GM12892 (cell line): Measurements from ENCODE around the gene DLAT.

Experiments
- POLR2A ChIP-seq: IDR thresholded peaks from 2 replicates; pipeline ENCODE4 v1.6.1; 2011; ENCODE audit warnings: low read depth, low read length, control low read depth
- POLR2AphosphoS5 ChIP-seq: IDR thresholded peaks from 2 replicates; pipeline ENCODE4 v1.6.1; 2011; ENCODE audit warnings: low read depth, low read length, control low read depth

DNA sequence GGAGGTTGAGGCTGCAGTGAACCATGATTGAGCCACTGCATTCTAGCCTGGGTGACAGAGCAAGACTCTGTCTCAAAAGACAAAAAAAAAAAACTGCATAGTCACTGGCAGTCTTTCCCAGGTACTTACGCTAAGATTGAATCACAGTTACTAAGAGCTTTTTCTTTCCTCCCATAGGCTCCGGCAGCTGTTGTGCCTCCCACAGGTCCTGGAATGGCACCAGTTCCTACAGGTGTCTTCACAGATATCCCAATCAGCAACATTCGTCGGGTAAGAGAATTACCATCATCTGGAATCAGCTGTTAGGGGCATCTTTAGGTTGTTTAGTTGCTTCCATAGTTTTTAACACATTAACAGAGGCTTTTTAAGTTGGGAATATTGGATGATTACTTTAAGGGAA lies 19.8 kb downstream of the DLAT start:
- TF ChIP-seq POLR2A (no peak), POLR2AphosphoS5 (no peak)
